Cardiac fibroblast (primary cell): Measurements from ENCODE around the gene ZNF23.
"Not testable (repeated sequence)": the region's sequence is repeated elsewhere in the genome, so short reads cannot be mapped to it uniquely, and the experiment has no call there.

ENCODE experiments used
- DNase-seq, 2 donors: peaks; one replicate each; pipeline versions ENCODE4 v3.0.0 to v3.0.0-alpha.2; 2010; ENCODE audit warnings: low read depth in 2 of 2
- H3K4me3 ChIP-seq, 2 donors: replicated peaks in 1 of 2; 1 replicate in 1 of 2; 2 replicates in 1 of 2; pipeline ENCODE4 v1.5.1; 2011; ENCODE audit warnings: low read depth in 2 of 2, low read length in 2 of 2, mild to moderate bottlenecking in 2 of 2, moderate library complexity in 1 of 2
- CTCF ChIP-seq: IDR thresholded peaks from one replicate; pipeline ENCODE4 v1.5.1; 2011; ENCODE audit warnings: low read depth, mild to moderate bottlenecking, low read length, inconsistent platforms

Gene ZNF23

DNA sequence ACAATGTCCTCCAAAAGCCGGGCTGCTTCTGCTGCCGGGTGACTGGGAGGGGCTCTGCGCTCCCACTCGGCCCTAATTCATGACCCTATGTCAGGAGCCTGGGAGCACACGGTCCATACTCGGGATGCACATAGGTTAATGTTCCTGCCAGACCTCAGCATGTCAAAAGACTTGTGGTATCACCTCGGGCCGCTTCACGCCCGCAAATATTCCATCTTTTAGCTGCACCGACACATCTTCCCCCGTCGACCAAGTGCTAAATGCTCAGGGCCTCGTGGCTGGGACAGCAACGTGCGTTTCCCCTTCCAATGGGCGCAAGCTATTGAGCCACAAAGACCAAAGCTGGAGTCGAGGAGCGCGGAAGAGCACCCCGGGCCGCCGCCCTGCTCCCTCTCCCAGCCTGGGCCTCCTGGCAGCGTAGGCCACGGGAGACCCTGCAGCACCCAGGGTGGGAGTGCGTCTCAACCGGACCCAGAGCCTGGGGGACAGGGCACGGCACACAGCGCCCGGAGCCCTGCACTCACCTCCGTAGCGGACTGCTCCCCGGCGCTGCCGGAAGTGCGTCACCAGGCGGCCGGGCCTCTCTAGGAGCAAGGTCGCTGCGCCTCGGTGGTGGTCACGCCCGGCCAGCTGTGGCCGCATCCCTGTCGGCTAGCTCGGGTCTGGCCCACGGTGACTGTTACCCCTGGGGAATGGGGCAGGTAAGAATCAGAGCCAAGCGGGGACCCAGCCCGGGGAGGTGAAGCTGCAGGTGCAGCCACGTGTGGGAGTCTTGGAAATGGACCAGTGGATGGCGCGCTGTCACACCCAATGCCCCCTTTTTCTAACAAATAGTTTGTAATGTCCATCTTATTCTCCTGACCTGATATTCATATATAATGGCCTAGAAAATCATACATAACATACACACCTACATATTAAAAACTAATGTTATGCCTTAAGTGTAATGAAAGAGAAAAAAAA, at the start of gene ZNF23:
Gene ZNF23, minus strand, starts transcription at position 562 of the 963 bp plus-strand sequence. CDS start 5,451 bp downstream, outside the sequence.
- TF ChIP-seq CTCF, result no peak
- peak; percentile 80 to 82 for DNase-seq
- H3K4me3 ChIP-seq, result peak within 1 kb of the TSS; percentile 83 to 99

DNA sequence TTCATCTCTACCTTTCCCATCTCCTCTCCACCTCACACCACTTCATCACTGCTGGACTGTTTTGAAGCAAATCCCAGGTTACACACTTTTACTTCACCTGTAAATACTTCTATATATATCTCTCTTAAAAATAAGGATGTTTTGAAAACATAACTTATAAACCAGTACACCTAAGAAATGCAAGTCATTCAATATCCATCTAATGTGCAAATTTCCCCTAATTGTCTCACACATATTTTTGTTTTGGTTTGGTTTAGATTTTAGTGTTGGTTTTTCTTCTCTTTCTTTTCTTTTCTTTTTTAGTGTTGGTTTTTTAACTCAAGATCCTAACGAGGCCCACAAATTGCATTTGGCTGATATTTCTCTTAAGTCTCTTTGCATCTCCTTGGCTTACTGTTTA, 45.0 kb upstream of the ZNF23 start:
- no peak for TF ChIP-seq CTCF
- DNase-seq, result no peak
- H3K4me3 ChIP-seq, result no peak overlapping the region

- no peak for TF ChIP-seq CTCF
- no peak for DNase-seq
- no peak overlapping the region for H3K4me3 ChIP-seq
Measured at GRCh38 chr16:71504901-71505300, 42.9 kb upstream of the ZNF23 start.

- DNase-seq, result peak in 1 of 2 donors; percentile 5
- H3K4me3 ChIP-seq, result not testable (repeated sequence)
Measured at GRCh38 chr16:71504051-71504450, 42.0 kb upstream of the ZNF23 start.

DNA sequence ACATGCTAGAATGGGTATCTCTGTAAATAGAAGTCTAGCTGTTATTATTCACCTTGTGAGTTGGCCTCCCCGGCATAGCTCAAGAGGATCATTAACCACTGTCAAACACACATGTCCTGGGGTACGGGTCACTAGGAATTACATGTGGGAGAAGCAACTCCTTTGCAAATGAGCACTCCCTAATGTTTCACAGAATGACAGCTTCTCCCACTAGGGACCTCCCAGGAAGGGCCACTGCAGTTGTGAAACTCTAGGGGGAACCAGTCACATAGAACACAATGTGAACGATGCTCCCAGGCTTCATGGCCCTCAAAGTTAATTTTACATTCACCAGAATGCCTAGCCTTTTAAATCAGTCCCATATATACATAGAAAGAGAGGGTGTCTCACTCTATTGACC, 39.5 kb upstream of the ZNF23 start:
- H3K4me3 ChIP-seq, result no peak overlapping the region
- TF ChIP-seq CTCF, result no peak
- DNase-seq, result no peak

DNA sequence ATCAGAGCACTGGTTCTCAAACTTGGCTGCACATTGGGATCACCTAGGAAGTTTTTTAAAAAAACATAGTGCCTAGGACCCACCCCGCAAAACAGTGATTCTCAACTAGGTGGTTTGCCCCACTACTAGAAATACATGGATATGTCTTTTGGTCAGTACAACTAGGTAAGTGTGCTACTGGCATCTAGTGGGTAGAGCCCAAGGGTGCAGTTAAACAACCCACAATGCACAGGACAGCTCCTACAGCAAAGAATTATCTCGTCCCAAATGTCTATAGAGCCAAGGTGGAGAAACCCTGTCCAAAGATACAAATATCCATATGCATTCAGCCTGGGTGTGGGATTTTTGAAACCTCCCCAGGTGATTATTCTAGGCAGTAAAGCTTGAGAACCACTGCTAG, 38.9 kb upstream of the ZNF23 start:
- no peak for TF ChIP-seq CTCF
- DNase-seq, result no peak
- H3K4me3 ChIP-seq, result no peak overlapping the region

GRCh38 chr16:71499775-71500364, 37.8 kb upstream of the ZNF23 start:
- TF ChIP-seq CTCF, result peak; percentile 67
- no peak overlapping the region for H3K4me3 ChIP-seq
- peak; percentile 73 to 79 for DNase-seq
